IPS-18a (cell line): ENCODE data around the gene SIDT1.

ENCODE experiments used
- H3K27ac ChIP-seq: one replicate; pipeline ENCODE4 v1.5.1; 2013; ENCODE audit warnings: low read length
- H3K27me3 ChIP-seq: one replicate; pipeline ENCODE4 v1.6.1; 2013; ENCODE audit warnings: mild to moderate bottlenecking, low read length; ENCODE audit not compliant: control insufficient read depth, insufficient read depth
- H3K36me3 ChIP-seq: one replicate; pipeline ENCODE4 v1.6.1; 2013; ENCODE audit warnings: low read depth, low read length; ENCODE audit not compliant: control insufficient read depth
- H3K4me1 ChIP-seq: one replicate; pipeline ENCODE4 v1.6.1; 2013; ENCODE audit warnings: low read depth, low read length; ENCODE audit not compliant: control insufficient read depth
- H3K4me3 ChIP-seq: one replicate; pipeline ENCODE4 v1.5.1; 2013; ENCODE audit warnings: low read length
- H3K9ac ChIP-seq: one replicate; pipeline ENCODE4 v1.6.1; 2013; ENCODE audit warnings: mild to moderate bottlenecking, low read length, moderate library complexity
- H3K9me3 ChIP-seq: one replicate; pipeline ENCODE4 v1.6.1; 2013; ENCODE audit warnings: low read depth, low read length; ENCODE audit not compliant: control insufficient read depth

Gene SIDT1

GRCh38 chr3:113648524-113648923, 116.2 kb downstream of the SIDT1 start:
- Histone ChIP-seq H3K27ac (no peak overlapping the region), H3K36me3 (no peaks in the 10 kb centered on the region), H3K4me1 (no peaks in the 10 kb centered on the region)

GRCh38 chr3:113649174-113649845, 117.0 kb downstream of the SIDT1 start:
- Histone ChIP-seq H3K4me1 (no peaks in the 10 kb centered on the region), H3K36me3 (no peaks in the 10 kb centered on the region), H3K9ac (no peak overlapping the region), H3K27me3 (no peaks in the 10 kb centered on the region), H3K27ac (no peak overlapping the region), H3K9me3 (peaks cover 9% of the 10 kb centered on the region), H3K4me3 (no peak overlapping the region)

More at GRCh38 chr3:113648524-113648923, 116.2 kb downstream of the SIDT1 start:
- H3K9ac ChIP-seq: no peak overlapping the region
- H3K27me3 ChIP-seq: no peaks in the 10 kb centered on the region
- no peak overlapping the region for H3K4me3 ChIP-seq
- peaks cover 15% of the 10 kb centered on the region for H3K9me3 ChIP-seq

- Histone ChIP-seq H3K27me3 (no peaks in the 10 kb centered on the region), H3K27ac (no peak overlapping the region), H3K4me3 (no peak overlapping the region), H3K4me1 (no peaks in the 10 kb centered on the region), H3K9me3 (no peaks in the 10 kb centered on the region), H3K9ac (no peak overlapping the region), H3K36me3 (no peaks in the 10 kb centered on the region)
Measured at GRCh38 chr3:113654310-113654709, 122.0 kb downstream of the SIDT1 start.

GRCh38 chr3:113654851-113655250, 122.5 kb downstream of the SIDT1 start:
- Histone ChIP-seq H3K9ac (no peak overlapping the region), H3K27me3 (no peaks in the 10 kb centered on the region), H3K4me1 (no peaks in the 10 kb centered on the region), H3K9me3 (no peaks in the 10 kb centered on the region), H3K27ac (no peak overlapping the region), H3K36me3 (peaks cover under 1% of the 10 kb centered on the region), H3K4me3 (no peak overlapping the region)

GRCh38 chr3:113658107-113658506, 125.8 kb downstream of the SIDT1 start:
- Histone ChIP-seq H3K27ac (no peak overlapping the region), H3K36me3 (peaks cover 9% of the 10 kb centered on the region), H3K4me1 (no peaks in the 10 kb centered on the region), H3K9ac (no peak overlapping the region), H3K4me3 (no peak overlapping the region), H3K9me3 (no peaks in the 10 kb centered on the region), H3K27me3 (no peaks in the 10 kb centered on the region)

GRCh38 chr3:113659101-113659541, 126.8 kb downstream of the SIDT1 start:
- H3K4me1 ChIP-seq: no peaks in the 10 kb centered on the region
- peaks cover 9% of the 10 kb centered on the region for H3K36me3 ChIP-seq
- no peaks in the 10 kb centered on the region for H3K27me3 ChIP-seq
- H3K9me3 ChIP-seq: no peaks in the 10 kb centered on the region
- H3K27ac ChIP-seq: no peak overlapping the region
- no peak overlapping the region for H3K4me3 ChIP-seq
- no peak overlapping the region for H3K9ac ChIP-seq

GRCh38 chr3:113659996-113660395, 127.6 kb downstream of the SIDT1 start:
- H3K27ac ChIP-seq: no peak overlapping the region
- H3K9ac ChIP-seq: no peak overlapping the region
- H3K36me3 ChIP-seq: peaks cover 9% of the 10 kb centered on the region
- no peaks in the 10 kb centered on the region for H3K4me1 ChIP-seq
- H3K4me3 ChIP-seq: no peak overlapping the region
- H3K9me3 ChIP-seq: no peaks in the 10 kb centered on the region
- H3K27me3 ChIP-seq: no peaks in the 10 kb centered on the region

GRCh38 chr3:113660458-113660857, 128.1 kb downstream of the SIDT1 start:
- no peak overlapping the region for H3K9ac ChIP-seq
- no peaks in the 10 kb centered on the region for H3K27me3 ChIP-seq
- H3K4me1 ChIP-seq: no peaks in the 10 kb centered on the region
- H3K9me3 ChIP-seq: no peaks in the 10 kb centered on the region
- H3K36me3 ChIP-seq: peaks cover 9% of the 10 kb centered on the region
- no peak overlapping the region for H3K27ac ChIP-seq
- no peak overlapping the region for H3K4me3 ChIP-seq

GRCh38 chr3:113660896-113661295, 128.5 kb downstream of the SIDT1 start:
- Histone ChIP-seq H3K9ac (no peak overlapping the region), H3K4me1 (no peaks in the 10 kb centered on the region), H3K9me3 (no peaks in the 10 kb centered on the region), H3K36me3 (peaks cover 9% of the 10 kb centered on the region), H3K27ac (no peak overlapping the region), H3K27me3 (no peaks in the 10 kb centered on the region), H3K4me3 (no peak overlapping the region)

- Histone ChIP-seq H3K9ac (no peak overlapping the region), H3K27ac (no peak overlapping the region), H3K27me3 (no peaks in the 10 kb centered on the region), H3K36me3 (peaks cover 9% of the 10 kb centered on the region), H3K4me1 (no peaks in the 10 kb centered on the region), H3K9me3 (no peaks in the 10 kb centered on the region), H3K4me3 (no peak overlapping the region)
Measured at GRCh38 chr3:113662824-113663223, 130.5 kb downstream of the SIDT1 start.

- H3K4me1 ChIP-seq: peaks cover 5% of the 10 kb centered on the region
- peaks cover 9% of the 10 kb centered on the region for H3K36me3 ChIP-seq
- no peak overlapping the region for H3K27ac ChIP-seq
- H3K9me3 ChIP-seq: no peaks in the 10 kb centered on the region
- no peak overlapping the region for H3K4me3 ChIP-seq
- H3K9ac ChIP-seq: no peak overlapping the region
- no peaks in the 10 kb centered on the region for H3K27me3 ChIP-seq
Measured at GRCh38 chr3:113663324-113663750, 131.0 kb downstream of the SIDT1 start.

GRCh38 chr3:113663761-113664160, 131.4 kb downstream of the SIDT1 start:
- Histone ChIP-seq H3K36me3 (peaks cover 9% of the 10 kb centered on the region), H3K4me1 (peaks cover 5% of the 10 kb centered on the region), H3K9me3 (no peaks in the 10 kb centered on the region), H3K4me3 (no peak overlapping the region), H3K9ac (no peak overlapping the region), H3K27ac (no peak overlapping the region), H3K27me3 (no peaks in the 10 kb centered on the region)
